ENCODE data around the gene LCE1D.

LCE1D gene

GRCh38 chr1:152759453-152760173 lies 36.9 kb upstream of the LCE1D start:
- no peak overlapping the region for H3K4me3 ChIP-seq (ENCODE audit: low read depth, low read length)
- no peak for DNase-seq (ENCODE audit: low read depth)
- no peak for TF ChIP-seq CTCF (IDR thresholded peaks at IDR 0.05; ENCODE audit: control insufficient read depth, extremely low read depth, insufficient read depth)

- DNase-seq (ENCODE audit: low read depth), result no peak
- no peak for TF ChIP-seq CTCF (IDR thresholded peaks at IDR 0.05; ENCODE audit: control insufficient read depth, extremely low read depth, insufficient read depth)
- H3K4me3 ChIP-seq (ENCODE audit: low read depth, low read length), result no peak overlapping the region
These were observed 35.9 kb upstream of the LCE1D start for GRCh38 chr1:152760551-152761190.

DNA sequence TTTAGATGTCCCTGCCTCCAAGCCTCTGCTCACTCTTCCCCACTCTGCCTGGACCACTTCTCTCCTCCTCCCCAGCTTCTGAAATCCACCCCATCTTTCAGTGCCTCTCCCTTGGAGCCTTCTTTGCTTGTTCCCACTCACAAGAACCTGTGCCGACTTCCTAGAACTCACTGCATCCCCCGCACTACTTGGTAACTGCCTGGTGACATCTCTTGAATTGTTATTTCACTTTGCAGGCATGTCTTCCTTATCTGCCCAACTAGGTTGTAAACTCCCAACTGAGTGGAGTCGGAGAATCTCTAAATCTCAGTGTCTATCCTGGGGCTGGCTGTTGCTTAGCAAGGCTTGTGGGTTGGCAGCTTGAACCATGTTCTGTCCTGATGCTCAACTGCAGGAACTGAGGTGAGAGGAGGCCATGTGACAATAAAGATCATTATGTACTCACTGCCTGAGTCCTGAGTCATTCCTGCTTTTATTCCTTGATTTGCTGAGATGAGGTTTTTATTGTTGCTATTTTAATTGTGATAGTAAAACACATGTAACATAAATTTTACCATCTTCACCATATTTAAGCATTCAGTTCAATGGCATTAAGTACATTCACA lies 34.8 kb upstream of the LCE1D start:
- H3K4me3 ChIP-seq (ENCODE audit: low read depth, low read length), result no peak overlapping the region
- TF ChIP-seq CTCF (IDR thresholded peaks at IDR 0.05; ENCODE audit: control insufficient read depth, extremely low read depth, insufficient read depth), result no peak
- no peak for DNase-seq (ENCODE audit: low read depth)

GRCh38 chr1:152768847-152769533 lies 27.5 kb upstream of the LCE1D start:
- TF ChIP-seq CTCF (IDR thresholded peaks at IDR 0.05; ENCODE audit: control insufficient read depth, extremely low read depth, insufficient read depth), result no peak
- no peak overlapping the region for H3K4me3 ChIP-seq (ENCODE audit: low read depth, low read length)
- no peak for DNase-seq (ENCODE audit: low read depth)

- H3K4me3 ChIP-seq (ENCODE audit: low read depth, low read length), result no peak overlapping the region
- TF ChIP-seq CTCF (IDR thresholded peaks at IDR 0.05; ENCODE audit: control insufficient read depth, extremely low read depth, insufficient read depth), result no peak
- no peak for DNase-seq (ENCODE audit: low read depth)
These were observed 26.1 kb upstream of the LCE1D start for GRCh38 chr1:152770411-152770810.

GRCh38 chr1:152774875-152775274 lies 21.6 kb upstream of the LCE1D start, which contains the start of gene LCE1F:
LCE1F (plus strand) TSS chr1:152775140; CDS start chr1:152776372, 1,232 bp downstream.
- DNase-seq (ENCODE audit: low read depth), result no peak
- no peak for TF ChIP-seq CTCF (IDR thresholded peaks at IDR 0.05; ENCODE audit: control insufficient read depth, extremely low read depth, insufficient read depth)
- no peak within 1 kb of the TSS for H3K4me3 ChIP-seq (ENCODE audit: low read depth, low read length)

Data from LNCaP clone FGC (cell line).